Measurements from ENCODE around the gene FAM98B.

- TF ChIP-seq CTCF (IDR thresholded peaks at IDR 0.05) (no peak), EP300 (IDR thresholded peaks at IDR 0.05) (no peak), POLR2A (IDR thresholded peaks at IDR 0.05; ENCODE audit: low read depth) (no peak), POLR2AphosphoS5 (IDR thresholded peaks at IDR 0.05) (no peak)
Observed at GRCh38 chr15:38463893-38464292, 10.0 kb downstream of the FAM98B start.
